Limb (tissue), 2 donors: Measurements from ENCODE around the gene PLCB1.

Source experiments
- DNase-seq, 2 donors: peaks; one replicate each; pipeline ENCODE4 v3.0.0-alpha.2; 2016; ENCODE audit errors: extremely low spot score in 2 of 2

Gene PLCB1

DNA sequence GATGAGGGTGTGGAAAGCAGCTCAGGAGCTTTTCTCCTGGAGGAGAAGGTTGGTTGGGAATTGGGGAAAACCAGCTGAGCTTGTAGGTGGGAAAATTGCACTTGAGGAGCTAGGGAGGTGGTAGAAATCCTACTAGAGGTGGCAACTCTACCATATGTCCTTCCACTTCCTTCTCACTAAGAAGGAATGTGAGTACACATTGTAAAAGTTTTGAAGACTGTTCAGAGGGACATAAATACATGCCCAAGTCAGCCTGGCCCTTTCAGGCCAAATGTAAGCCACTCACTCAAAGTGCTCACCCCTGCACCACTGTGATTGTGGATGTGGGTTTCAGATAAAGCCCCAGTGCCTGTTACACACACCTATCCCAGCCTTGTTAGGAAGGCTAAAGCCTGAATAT lies 646.3 kb downstream of the PLCB1 start:
- no peak for DNase-seq

- DNase-seq: no peak
Observed at GRCh38 chr20:8780915-8781314, 648.8 kb downstream of the PLCB1 start.

GRCh38 chr20:8782804-8783203 lies 650.7 kb downstream of the PLCB1 start:
- DNase-seq: no peak

DNA sequence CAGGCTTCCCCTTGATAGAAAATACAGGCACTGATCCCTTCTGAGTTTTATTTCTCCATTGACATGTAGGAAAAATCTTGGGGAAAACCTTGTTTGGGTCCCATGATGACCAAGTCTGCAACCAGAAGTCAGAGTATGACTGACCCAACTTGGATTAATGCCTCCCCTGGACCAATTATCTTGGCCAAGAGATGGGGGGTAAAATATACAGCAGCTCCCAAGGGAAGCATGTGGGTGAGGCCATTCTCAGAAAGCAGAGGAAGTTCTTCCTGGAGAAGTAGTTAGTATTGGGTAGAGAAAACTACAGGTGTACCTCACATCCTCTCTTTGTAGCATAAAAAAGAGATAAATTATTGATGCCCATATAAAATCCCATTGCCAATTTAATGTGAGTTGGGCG lies 651.7 kb downstream of the PLCB1 start:
- DNase-seq: no peak

DNA sequence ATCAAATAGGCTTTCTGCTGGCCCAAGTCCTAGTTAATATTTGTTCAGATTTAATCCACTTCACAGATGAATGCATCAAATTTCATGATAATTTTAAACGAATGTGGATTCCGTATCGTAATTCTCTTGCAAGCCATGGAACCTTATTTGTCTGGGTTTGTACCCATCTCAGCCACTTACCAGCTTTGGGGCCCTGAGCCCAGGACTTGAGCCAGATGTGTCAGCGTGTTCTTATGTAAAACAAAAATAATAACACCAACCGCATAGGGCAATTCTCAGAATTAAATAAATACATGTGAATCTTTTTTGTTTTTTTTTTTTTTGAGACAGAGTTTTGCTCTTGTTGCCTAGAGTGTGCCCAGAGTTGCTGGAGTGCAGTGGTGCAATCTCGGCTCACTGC lies 654.3 kb downstream of the PLCB1 start:
- no peak for DNase-seq

DNA sequence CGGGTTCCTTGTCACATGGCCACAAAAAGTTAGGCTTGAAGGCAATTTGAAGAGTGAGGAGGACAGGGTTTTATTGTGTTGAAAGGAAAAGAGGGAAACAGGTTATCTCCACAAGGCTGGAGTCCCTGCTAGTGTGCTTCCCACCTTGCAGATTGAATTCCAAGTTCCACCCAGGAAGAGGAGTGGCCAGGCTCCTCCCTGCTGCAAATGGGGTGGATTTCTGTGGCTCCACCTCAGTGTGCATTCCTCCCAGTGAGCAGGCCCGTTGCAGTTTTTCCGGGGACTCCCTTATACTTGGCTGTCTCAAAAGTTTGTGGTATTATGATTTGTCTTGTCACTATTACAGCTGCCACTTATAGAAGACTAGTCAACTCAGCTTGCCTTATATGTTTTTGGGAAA lies 655.0 kb downstream of the PLCB1 start:
- no peak for DNase-seq

DNA sequence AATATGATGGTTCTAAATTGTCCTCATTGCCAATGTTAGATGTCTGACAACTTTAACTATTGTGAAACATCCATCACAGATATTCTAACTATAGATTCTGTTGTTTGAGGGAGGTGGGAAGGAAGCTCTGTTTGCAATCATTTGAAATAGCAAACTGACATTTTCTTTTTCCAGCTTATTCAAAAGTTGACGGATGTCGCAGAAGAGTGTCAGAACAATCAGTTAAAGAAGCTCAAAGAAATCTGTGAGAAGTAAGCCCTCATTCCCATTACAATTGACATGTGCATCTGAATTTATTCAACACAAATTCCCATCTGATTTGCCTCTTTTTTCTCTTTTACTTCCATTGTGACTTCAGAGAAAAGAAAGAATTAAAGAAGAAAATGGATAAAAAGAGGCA lies 656.2 kb downstream of the PLCB1 start:
- no peak for DNase-seq

DNA sequence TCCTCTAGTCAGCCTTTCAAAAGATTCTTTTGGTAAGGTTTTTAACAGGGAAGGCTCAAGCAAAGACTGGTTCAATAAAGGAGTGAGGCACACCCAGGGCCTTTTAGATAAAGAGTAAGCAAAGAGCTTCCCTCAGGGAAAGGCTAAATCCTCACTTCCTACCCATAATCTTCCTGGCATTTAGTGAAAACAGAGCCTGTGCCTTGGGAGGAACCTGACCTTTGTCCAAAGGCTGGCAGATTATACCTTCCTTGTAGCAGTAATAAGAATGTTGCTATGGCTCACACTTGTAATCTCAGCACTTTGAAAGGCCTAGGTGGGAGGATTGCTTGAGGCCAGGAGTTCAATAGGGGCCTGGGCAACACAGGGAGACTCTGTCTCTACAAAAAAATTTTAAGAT lies 656.8 kb downstream of the PLCB1 start:
- no peak for DNase-seq

DNA sequence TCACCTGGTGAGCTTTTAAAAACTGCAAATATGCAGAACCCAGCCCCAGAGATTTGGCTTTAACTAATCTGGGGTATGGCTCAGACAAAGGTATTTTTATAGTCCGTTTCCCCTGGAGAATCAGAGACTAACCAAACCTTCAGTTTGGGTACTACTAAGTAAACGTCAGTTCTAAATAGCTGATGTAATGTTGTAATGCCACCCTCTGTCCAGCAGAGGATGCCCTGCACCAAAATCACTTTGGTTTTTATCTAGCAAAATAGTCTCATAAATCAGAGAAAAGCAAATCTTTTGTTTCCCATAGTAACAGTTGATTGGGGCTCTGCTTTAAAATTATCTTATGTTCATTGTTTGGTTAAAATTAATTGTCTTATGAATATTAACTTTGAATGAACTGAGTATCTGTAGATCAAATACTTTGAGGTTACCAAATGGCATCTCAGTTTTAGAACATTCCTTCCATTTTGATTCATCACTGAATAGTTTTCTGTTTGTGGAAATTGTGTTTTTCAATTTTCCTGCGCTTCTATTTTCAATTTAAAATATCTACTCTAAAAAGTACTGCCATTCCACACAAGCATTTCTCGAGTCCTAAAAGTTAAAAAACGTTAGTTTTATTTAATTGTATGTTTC lies 658.5 kb downstream of the PLCB1 start:
- DNase-seq: peak; percentile 40 to 41

DNA sequence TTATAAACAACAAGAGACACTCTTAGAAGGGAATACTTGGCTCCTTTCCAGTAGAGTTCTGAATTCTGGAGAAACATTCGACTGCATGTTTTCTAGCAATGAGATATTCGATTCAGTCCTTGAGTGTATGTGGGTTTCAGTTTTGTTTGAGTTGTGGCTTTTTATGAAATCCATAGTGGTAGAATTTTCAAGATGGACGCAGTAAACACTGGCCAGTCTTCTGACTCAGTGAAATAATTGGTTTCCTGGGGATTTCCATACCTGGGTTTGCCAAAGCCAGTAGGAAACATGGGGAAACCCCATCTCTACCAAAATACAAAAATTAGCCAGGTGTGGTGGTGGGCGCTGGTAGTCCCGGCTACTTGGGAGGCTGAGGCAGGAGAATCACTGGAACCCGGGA lies 663.3 kb downstream of the PLCB1 start:
- no peak for DNase-seq

GRCh38 chr20:8796088-8796660 lies 664.1 kb downstream of the PLCB1 start:
- no peak for DNase-seq

GRCh38 chr20:8798505-8798904 lies 666.4 kb downstream of the PLCB1 start:
- no peak for DNase-seq

- DNase-seq: no peak
Observed at GRCh38 chr20:8800089-8800488, 668.0 kb downstream of the PLCB1 start.

GRCh38 chr20:8801686-8802085 lies 669.6 kb downstream of the PLCB1 start:
- no peak for DNase-seq

DNA sequence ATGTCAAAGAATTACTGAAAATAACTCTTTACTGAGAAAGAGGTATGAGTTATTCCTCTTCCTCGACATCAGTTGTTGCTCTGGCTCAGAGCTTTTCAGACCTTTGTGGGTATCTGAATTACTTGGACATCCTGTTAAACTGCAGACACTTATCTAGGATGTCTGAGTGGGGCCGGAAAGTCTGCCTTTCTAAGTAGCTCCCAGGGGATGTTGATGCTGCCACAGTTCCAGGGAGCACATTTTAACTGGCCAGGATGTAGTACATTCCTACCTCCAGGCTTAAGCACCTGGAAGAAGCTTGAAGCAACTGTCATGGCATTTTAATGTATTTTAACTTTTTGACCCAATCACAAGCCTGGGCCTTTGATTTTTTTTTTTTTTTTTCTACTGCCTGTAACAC lies 671.0 kb downstream of the PLCB1 start:
- DNase-seq: no peak

DNA sequence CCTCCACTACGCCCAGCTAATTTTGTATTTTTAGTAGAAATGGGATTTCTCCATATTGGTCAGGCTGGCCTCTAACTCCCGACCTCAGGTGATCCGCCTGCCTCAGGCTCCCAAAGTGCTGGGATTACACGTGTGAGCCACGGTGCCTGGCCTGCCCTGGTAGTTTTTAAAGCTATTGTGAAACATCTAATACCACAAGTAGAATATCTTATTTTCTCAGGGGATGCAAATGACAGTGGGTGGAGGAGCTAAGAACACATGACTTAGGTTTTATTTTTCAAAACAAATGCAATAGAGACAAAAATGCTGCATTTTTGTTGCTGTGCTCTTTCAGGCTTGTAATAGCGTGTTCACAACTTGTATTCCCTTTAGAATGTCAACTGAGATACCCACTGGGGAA lies 671.9 kb downstream of the PLCB1 start:
- no peak for DNase-seq

DNA sequence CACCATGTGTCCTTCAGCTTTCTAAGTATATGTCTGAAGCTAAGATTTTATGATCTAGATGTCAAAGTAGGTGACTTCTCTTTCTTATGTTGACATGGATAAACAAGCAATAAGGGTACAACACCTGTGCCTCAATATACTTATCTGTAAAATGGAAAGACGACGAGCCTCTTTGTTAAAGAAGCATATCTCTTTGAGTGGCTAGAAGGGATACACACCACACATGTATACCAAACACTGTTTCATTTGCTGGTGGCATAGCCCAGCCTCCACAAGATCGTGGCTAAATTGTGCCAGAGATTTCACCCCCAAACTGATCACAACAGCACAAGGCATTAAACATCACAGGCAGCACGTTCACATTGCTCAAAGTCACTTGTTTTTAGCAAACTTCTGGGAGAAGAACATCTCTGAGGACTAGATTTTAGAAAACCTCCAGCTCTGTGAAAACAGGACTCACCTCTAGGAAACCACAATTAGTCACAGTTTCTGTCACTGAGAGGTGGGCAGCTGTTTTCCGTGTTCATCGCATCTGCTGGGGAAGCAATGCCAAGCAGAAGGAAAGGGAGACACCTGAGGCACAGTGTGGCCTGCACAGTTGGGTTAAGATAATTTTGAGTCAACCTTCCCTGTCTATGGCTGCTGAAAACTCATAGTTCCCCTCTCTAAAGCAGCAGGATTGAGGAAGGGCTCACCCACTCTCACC lies 673.8 kb downstream of the PLCB1 start:
- no peak for DNase-seq

DNA sequence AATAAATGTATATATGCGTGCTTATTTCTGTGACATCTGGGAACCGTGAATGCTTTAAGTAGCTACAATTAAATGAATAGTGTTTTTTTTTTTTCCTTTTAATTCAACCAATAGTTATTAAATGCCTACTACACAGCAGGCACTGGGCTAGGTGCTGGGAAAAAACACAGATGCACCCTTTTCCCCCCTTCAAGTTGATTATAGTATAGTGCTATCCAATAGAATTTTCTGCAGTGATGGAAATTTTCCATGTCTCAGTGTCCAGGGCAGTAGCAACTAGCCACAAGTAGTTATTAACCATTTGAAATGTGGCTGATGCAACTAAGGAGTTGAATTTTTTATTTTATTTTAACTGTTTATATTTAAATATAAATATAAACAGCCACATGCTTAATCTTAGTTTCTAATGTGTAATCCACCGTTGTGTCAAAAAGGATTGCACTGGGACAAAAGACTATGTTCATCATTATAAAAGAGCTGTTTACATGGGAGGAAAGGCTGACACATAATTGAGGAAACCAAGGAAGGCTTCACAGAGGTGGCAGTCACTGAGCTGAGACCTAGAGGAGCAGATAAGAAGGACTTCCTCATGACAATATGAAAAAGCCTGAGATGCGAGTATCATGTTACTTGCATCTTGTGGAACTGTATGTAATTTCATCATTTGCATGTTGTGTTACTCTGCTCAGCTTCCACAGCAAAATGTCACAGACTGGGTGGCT lies 675.6 kb downstream of the PLCB1 start:
- DNase-seq: no peak

DNA sequence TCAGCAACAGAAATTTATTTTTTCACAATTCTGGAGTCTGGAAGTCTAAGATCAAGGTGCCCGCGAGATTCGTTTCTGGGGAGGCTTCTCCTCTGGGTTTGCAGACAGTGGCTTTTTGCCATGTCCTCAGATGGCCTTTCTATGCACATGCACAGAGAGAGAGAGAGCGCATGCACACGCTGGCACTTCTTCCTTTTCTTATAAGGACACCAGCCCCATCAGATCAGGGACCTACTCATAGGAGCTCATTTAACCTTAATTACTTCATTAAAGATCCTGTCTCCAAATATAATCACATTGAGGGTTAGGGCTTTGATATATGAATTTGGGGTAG lies 676.1 kb downstream of the PLCB1 start:
- no peak for DNase-seq

- no peak for DNase-seq
Observed at GRCh38 chr20:8809107-8809953, 677.3 kb downstream of the PLCB1 start.

GRCh38 chr20:8811801-8812594 lies 679.9 kb downstream of the PLCB1 start:
- no peak for DNase-seq
